H9 (cell line): ENCODE results near the gene GLYR1. TPM values are rescaled to one million over a fixed set of nuclear protein-coding genes. Genes with fewer than 3 reads are reported as not detected.

Experiments
- DNase-seq: peaks from one replicate; pipeline ENCODE4 v3.0.0-alpha.2; 2017
- H2AFZ ChIP-seq: one replicate; pipeline ENCODE4 v1.6.1; 2013; ENCODE audit warnings: mild to moderate bottlenecking, low read length, control low read depth, moderate library complexity
- H2AK5ac ChIP-seq: 2 replicates; pipeline ENCODE4 v1.6.1; 2013; ENCODE audit warnings: low read length, control low read depth, mixed read lengths; ENCODE audit not compliant: insufficient read length
- H2BK120ac ChIP-seq: one replicate; pipeline ENCODE4 v1.6.1; 2013; ENCODE audit warnings: low read depth, mild to moderate bottlenecking, low read length, control low read depth, inconsistent platforms; ENCODE audit not compliant: poor library complexity, severe bottlenecking
- H2BK12ac ChIP-seq: 2 replicates; pipeline ENCODE4 v1.6.1; 2013; ENCODE audit warnings: low read length, control low read depth, mixed read lengths, low read depth; ENCODE audit not compliant: insufficient read length
- H2BK15ac ChIP-seq: 2 replicates; pipeline ENCODE4 v1.6.1; 2013; ENCODE audit warnings: low read depth, low read length, control low read depth
- H2BK20ac ChIP-seq: one replicate; pipeline ENCODE4 v1.6.1; 2013; ENCODE audit warnings: low read depth, mild to moderate bottlenecking, low read length, control low read depth, inconsistent platforms; ENCODE audit not compliant: poor library complexity, severe bottlenecking
- H2BK5ac ChIP-seq: 2 replicates; pipeline ENCODE4 v1.6.1; 2013; ENCODE audit warnings: low read length, control low read depth, mixed read lengths; ENCODE audit not compliant: insufficient read length
- H3K14ac ChIP-seq: 2 replicates; pipeline ENCODE4 v1.6.1; 2013; ENCODE audit warnings: low read length, control low read depth; ENCODE audit not compliant: insufficient read depth
- H3K18ac ChIP-seq: 2 replicates; pipeline ENCODE4 v1.6.1; 2013; ENCODE audit warnings: low read depth, mild to moderate bottlenecking, mixed read lengths, low read length, control low read depth; ENCODE audit not compliant: insufficient read length
- H3K23ac ChIP-seq: 2 replicates; pipeline ENCODE4 v1.6.1; 2013; ENCODE audit warnings: low read length, control low read depth, mixed read lengths, low read depth; ENCODE audit not compliant: insufficient read length
- H3K23me2 ChIP-seq: 2 replicates; pipeline ENCODE4 v1.6.1; 2013; ENCODE audit warnings: low read depth, mild to moderate bottlenecking, mixed read lengths, low read length, control low read depth; ENCODE audit not compliant: insufficient read length, poor library complexity, severe bottlenecking
- H3K27ac ChIP-seq: 2 replicates; pipeline ENCODE4 v1.5.1; 2013; ENCODE audit warnings: low read length, control low read depth, mixed read lengths, low read depth; ENCODE audit not compliant: insufficient read length
- H3K27me3 ChIP-seq: 2 replicates; pipeline ENCODE4 v1.6.1; 2013; ENCODE audit warnings: low read length, control low read depth, inconsistent platforms; ENCODE audit not compliant: insufficient read depth
- H3K4ac ChIP-seq: 2 replicates; pipeline ENCODE4 v1.6.1; 2013; ENCODE audit warnings: low read depth, mild to moderate bottlenecking, control low read depth, inconsistent platforms, low read length, moderate library complexity
- H3K4me1 ChIP-seq: 2 replicates; pipeline ENCODE4 v1.6.1; 2013; ENCODE audit warnings: low read length, control low read depth, inconsistent platforms; ENCODE audit not compliant: insufficient read depth
- H3K4me2 ChIP-seq: 2 replicates; pipeline ENCODE4 v1.6.1; 2013; ENCODE audit warnings: low read length, control low read depth, mixed read lengths; ENCODE audit not compliant: insufficient read length, insufficient read depth
- H3K56ac ChIP-seq: 2 replicates; pipeline ENCODE4 v1.6.1; 2013; ENCODE audit warnings: low read depth, mild to moderate bottlenecking, mixed read lengths, low read length, control low read depth; ENCODE audit not compliant: insufficient read length
- H3K79me1 ChIP-seq: 2 replicates; pipeline ENCODE4 v1.6.1; 2013; ENCODE audit warnings: low read depth, mild to moderate bottlenecking, moderate library complexity, low read length, control low read depth, inconsistent platforms; ENCODE audit not compliant: insufficient read depth, poor library complexity, severe bottlenecking
- H3K79me2 ChIP-seq: 2 replicates; pipeline ENCODE4 v1.6.1; 2013; ENCODE audit warnings: low read length, control low read depth, inconsistent platforms; ENCODE audit not compliant: insufficient read depth
- H3K9ac ChIP-seq: 2 replicates; pipeline ENCODE4 v1.6.1; 2013; ENCODE audit warnings: low read length, control low read depth, mixed read lengths; ENCODE audit not compliant: insufficient read length; ENCODE audit errors: extremely low read depth
- H3K9me3 ChIP-seq: one replicate; pipeline ENCODE4 v1.6.1; 2013; ENCODE audit warnings: low read depth, low read length, inconsistent platforms; ENCODE audit not compliant: control insufficient read depth
- H3T11ph ChIP-seq: one replicate; pipeline ENCODE4 v1.6.1; 2013; ENCODE audit warnings: mild to moderate bottlenecking, low read length, control low read depth, inconsistent platforms
- H4K20me1 ChIP-seq: one replicate; pipeline ENCODE4 v1.6.1; 2013; ENCODE audit not compliant: control insufficient read depth, insufficient read length, insufficient read depth
- H4K5ac ChIP-seq: 2 replicates; pipeline ENCODE4 v1.6.1; 2013; ENCODE audit warnings: low read depth, mild to moderate bottlenecking, mixed read lengths, low read length, control low read depth; ENCODE audit not compliant: insufficient read length
- H4K8ac ChIP-seq: replicated peaks from 2 replicates; pipeline ENCODE4 v1.6.1; 2013; ENCODE audit warnings: low read length, control low read depth, mixed read lengths, low read depth; ENCODE audit not compliant: insufficient read length
- H4K91ac ChIP-seq: 2 replicates; pipeline ENCODE4 v1.6.1; 2013; ENCODE audit warnings: low read depth, mild to moderate bottlenecking, moderate library complexity, mixed read lengths, low read length, control low read depth; ENCODE audit not compliant: insufficient read length
- H3K27ac Mint-ChIP-seq, 3 experiments: 2 replicates in 2 of 3; 3 replicates in 1 of 3; pipeline ENCODE4 v1.8.0; 2020 to 2021; ENCODE audit warnings: mixed read lengths in 3 of 3, mild to moderate bottlenecking in 1 of 3, moderate library complexity in 1 of 3
- H3K27me3 Mint-ChIP-seq: 2 replicates; pipeline ENCODE4 v1.8.0; 2021; ENCODE audit warnings: low read depth, mild to moderate bottlenecking, moderate library complexity, mixed read lengths
- H3K36me3 Mint-ChIP-seq, 3 experiments: 2 replicates in 2 of 3; 3 replicates in 1 of 3; pipeline ENCODE4 v1.8.0; 2020 to 2021; ENCODE audit warnings: low read depth in 3 of 3, mixed read lengths in 3 of 3; ENCODE audit not compliant: insufficient read depth in 1 of 3
- H3K4me1 Mint-ChIP-seq, 2 experiments: 2 replicates each; pipeline ENCODE4 v1.8.0; 2020; ENCODE audit warnings: mixed read lengths in 2 of 2
- H3K4me3 Mint-ChIP-seq, 2 experiments: 2 replicates in 1 of 2; 3 replicates in 1 of 2; pipeline ENCODE4 v1.8.0; 2020 to 2021; ENCODE audit warnings: mild to moderate bottlenecking in 2 of 2, mixed read lengths in 2 of 2, moderate library complexity in 1 of 2
- H3K9me3 Mint-ChIP-seq, 2 experiments: 2 replicates in 1 of 2; 3 replicates in 1 of 2; pipeline ENCODE4 v1.8.0; 2020; ENCODE audit warnings: mild to moderate bottlenecking in 2 of 2, mixed read lengths in 2 of 2, moderate library complexity in 1 of 2
- WGBS: extraction: QIAGEN DNeasy Blood & Tissue Kit; methylation state at CpG from one replicate; pipeline ENCODE4 v1.1.7; 2013; ENCODE audit warnings: missing lambda C conversion rate, low lambda C conversion rate, mixed read lengths; ENCODE audit not compliant: insufficient read length; ENCODE audit errors: extremely low coverage; 5-methylcytosine and 5-hydroxymethylcytosine counted together
- total RNA-seq: library from RNA; stranded (reverse); gene quantifications from 2 replicates; pipeline ENCODE4 v1.2.1, GENCODE V29; 2021
- TF ChIP-seq, protein P1 (sequence below): fragments of 200-600 bp; sonication (generic); conservative IDR thresholded peaks from 3 replicates; pipeline ENCODE4 v1.8.0; 2021; ENCODE audit warnings: antibody characterized with exemption, mild to moderate bottlenecking

Gene GLYR1
- total RNA-seq, 1 experiment from 2014 or later: 114 TPM

DNA sequence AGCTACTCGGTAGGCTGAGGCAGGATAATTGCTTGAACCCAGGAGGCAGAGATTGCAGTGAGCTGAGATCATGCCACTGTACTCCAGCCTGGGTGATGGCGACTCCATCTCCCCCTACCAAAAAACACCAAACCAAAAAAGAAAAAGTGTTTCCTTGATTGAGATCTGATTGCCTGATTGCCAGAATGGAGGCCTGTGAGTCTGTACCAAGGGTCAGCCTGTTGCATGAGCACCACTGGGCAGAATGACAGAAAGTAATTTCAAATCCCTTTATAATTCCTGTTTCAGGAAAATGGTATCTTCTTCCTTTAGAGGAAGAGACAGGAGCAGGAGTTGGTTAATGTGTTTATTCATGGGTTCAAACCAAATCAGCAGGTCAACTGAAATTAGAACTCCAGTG is 8.7 kb upstream of the GLYR1 start:
- H3K9me3 Mint-ChIP-seq: no peaks in the 10 kb centered on the region
- no peaks in the 10 kb centered on the region for H3K27me3 Mint-ChIP-seq
- no peak overlapping the region for H3K27ac ChIP-seq
- H3K4me2 ChIP-seq: no peak overlapping the region
- no peak overlapping the region for H3T11ph ChIP-seq
- peaks cover 5% of the 10 kb centered on the region for H3K79me1 ChIP-seq
- H2AFZ ChIP-seq: no peak overlapping the region
- H3K23ac ChIP-seq: no peak overlapping the region
- H3K14ac ChIP-seq: no peak overlapping the region
- H3K4ac ChIP-seq: no peak overlapping the region
- H4K5ac ChIP-seq: no peak overlapping the region
- no peak for DNase-seq
- no peak overlapping the region for H2BK20ac ChIP-seq
- no peak overlapping the region for H2BK12ac ChIP-seq
- no peak overlapping the region for H2AK5ac ChIP-seq
- no peak overlapping the region for H4K91ac ChIP-seq
- no peaks in the 10 kb centered on the region for H3K27me3 ChIP-seq
- H3K4me1 ChIP-seq: no peaks in the 10 kb centered on the region
- peaks cover 6% of the 10 kb centered on the region; the same call in 1 of the 2 replicates for H3K79me2 ChIP-seq
- peaks cover 0 to 2% of the 10 kb centered on the region in 2 experiments; a peak in 1 of 4 replicates for H3K4me1 Mint-ChIP-seq
- H3K18ac ChIP-seq: no peak overlapping the region
- WGBS: no CpG with 5 or more reads among the region's 2 CpGs
- H4K8ac ChIP-seq: no peak overlapping the region
- H2BK15ac ChIP-seq: no peak overlapping the region
- no peak overlapping the region for H2BK120ac ChIP-seq
- no peak overlapping the region for H2BK5ac ChIP-seq
- H3K23me2 ChIP-seq: no peaks in the 10 kb centered on the region
- no peaks in the 10 kb centered on the region for H3K9me3 ChIP-seq
- no peak overlapping the region for H3K4me3 Mint-ChIP-seq
- H3K36me3 Mint-ChIP-seq: peaks cover 42 to 71% (median 70%) of the 10 kb centered on the region in 3 experiments; a peak in 6 of 7 replicates
- H3K9ac ChIP-seq: no peak overlapping the region
- no peak overlapping the region for H3K27ac Mint-ChIP-seq
- H3K56ac ChIP-seq: no peak overlapping the region
- TF ChIP-seq, protein P1, sequence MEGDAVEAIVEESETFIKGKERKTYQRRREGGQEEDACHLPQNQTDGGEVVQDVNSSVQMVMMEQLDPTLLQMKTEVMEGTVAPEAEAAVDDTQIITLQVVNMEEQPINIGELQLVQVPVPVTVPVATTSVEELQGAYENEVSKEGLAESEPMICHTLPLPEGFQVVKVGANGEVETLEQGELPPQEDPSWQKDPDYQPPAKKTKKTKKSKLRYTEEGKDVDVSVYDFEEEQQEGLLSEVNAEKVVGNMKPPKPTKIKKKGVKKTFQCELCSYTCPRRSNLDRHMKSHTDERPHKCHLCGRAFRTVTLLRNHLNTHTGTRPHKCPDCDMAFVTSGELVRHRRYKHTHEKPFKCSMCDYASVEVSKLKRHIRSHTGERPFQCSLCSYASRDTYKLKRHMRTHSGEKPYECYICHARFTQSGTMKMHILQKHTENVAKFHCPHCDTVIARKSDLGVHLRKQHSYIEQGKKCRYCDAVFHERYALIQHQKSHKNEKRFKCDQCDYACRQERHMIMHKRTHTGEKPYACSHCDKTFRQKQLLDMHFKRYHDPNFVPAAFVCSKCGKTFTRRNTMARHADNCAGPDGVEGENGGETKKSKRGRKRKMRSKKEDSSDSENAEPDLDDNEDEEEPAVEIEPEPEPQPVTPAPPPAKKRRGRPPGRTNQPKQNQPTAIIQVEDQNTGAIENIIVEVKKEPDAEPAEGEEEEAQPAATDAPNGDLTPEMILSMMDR: no peak
- H4K20me1 ChIP-seq: no peaks in the 10 kb centered on the region
